Fibroblast of lung (primary cell): Measurements from ENCODE around the gene MED14. TPM values are rescaled to one million over a fixed set of nuclear protein-coding genes. Genes with fewer than 3 reads are reported as not detected.

Source experiments
- DNase-seq, 2 donors: peaks; one replicate each; pipeline versions ENCODE4 v3.0.0 to v3.0.0-alpha.2; 2010; ENCODE audit warnings: low read depth in 2 of 2
- H2AFZ ChIP-seq: 2 replicates; pipeline ENCODE4 v1.5.1; 2012; ENCODE audit warnings: low read length, control low read depth, inconsistent platforms
- H3K27ac ChIP-seq: 2 replicates; pipeline ENCODE4 v1.5.1; 2011; ENCODE audit warnings: low read length, control low read depth; ENCODE audit not compliant: insufficient read depth
- H3K27me3 ChIP-seq: 2 replicates; pipeline ENCODE4 v1.5.1; 2011; ENCODE audit warnings: mild to moderate bottlenecking, low read length; ENCODE audit not compliant: control insufficient read depth, insufficient read depth
- H3K36me3 ChIP-seq: 2 replicates; pipeline ENCODE4 v1.5.1; 2011; ENCODE audit warnings: low read length; ENCODE audit not compliant: control insufficient read depth, insufficient read depth
- H3K4me1 ChIP-seq: 2 replicates; pipeline ENCODE4 v1.5.1; 2011; ENCODE audit warnings: low read length; ENCODE audit not compliant: control insufficient read depth, insufficient read depth; ENCODE audit errors: extremely low read depth
- H3K4me2 ChIP-seq: 2 replicates; pipeline ENCODE4 v1.5.1; 2011; ENCODE audit warnings: low read length, control low read depth; ENCODE audit not compliant: insufficient read depth; ENCODE audit errors: extremely low read depth
- H3K4me3 ChIP-seq, 4 experiments: fragments of 200-600 bp in 1 of 4; sonication (generic) in 1 of 4; replicated peaks in 1 of 4; 2 replicates each; pipeline ENCODE4 v1.5.1; 2011 to 2016; ENCODE audit warnings: low read length in 4 of 4, low read depth in 3 of 4, mild to moderate bottlenecking in 3 of 4, control low read depth in 2 of 4, inconsistent platforms in 1 of 4, mixed read lengths in 1 of 4; ENCODE audit not compliant: insufficient read depth in 1 of 4; ENCODE audit errors: control extremely low read depth in 1 of 4
- H3K79me2 ChIP-seq: 2 replicates; pipeline ENCODE4 v1.5.1; 2012; ENCODE audit warnings: mild to moderate bottlenecking, low read length, inconsistent platforms; ENCODE audit not compliant: control insufficient read depth, insufficient read depth
- H3K9ac ChIP-seq: 2 replicates; pipeline ENCODE4 v1.5.1; 2011; ENCODE audit warnings: mild to moderate bottlenecking, low read length, control low read depth; ENCODE audit not compliant: insufficient read depth
- H3K9me3 ChIP-seq: 2 replicates; pipeline ENCODE4 v1.5.1; 2012; ENCODE audit warnings: low read depth, low read length; ENCODE audit not compliant: control insufficient read depth, insufficient read depth
- H4K20me1 ChIP-seq: 2 replicates; pipeline ENCODE4 v1.5.1; 2011; ENCODE audit warnings: low read length; ENCODE audit not compliant: control insufficient read depth, insufficient read depth; ENCODE audit errors: extremely low read depth
- CTCF ChIP-seq, 2 donors: IDR thresholded peaks in 1 of 2; conservative IDR thresholded peaks in 1 of 2; 1 replicate in 1 of 2; 2 replicates in 1 of 2; pipeline ENCODE4 v1.5.1; 2011 to 2012; ENCODE audit warnings: low read length in 2 of 2, control low read depth in 1 of 2, inconsistent platforms in 1 of 2, low read depth in 1 of 2, mild to moderate bottlenecking in 1 of 2
- EZH2 ChIP-seq: IDR thresholded peaks from 2 replicates; pipeline ENCODE4 v1.5.1; 2012; ENCODE audit warnings: low read length, control low read depth, mild to moderate bottlenecking; ENCODE audit errors: missing control alignments
- polyA plus RNA-seq, 2 donors: library from polyadenylated mRNA; depleted of rRNA in 1 of 2; stranded (reverse) in 1 of 2; unstranded in 1 of 2; fragments of >200 nt; gene quantifications; 2 replicates each; pipeline ENCODE4 v1.2.1, GENCODE V29; 2011 to 2012; ENCODE audit warnings: missing spikeins in 1 of 2
- total RNA-seq: library from RNA; depleted of rRNA; stranded (reverse); fragments of >200 nt; gene quantifications from 2 replicates; pipeline ENCODE4 v1.2.1, GENCODE V29; 2014

Gene MED14
- total and polyA plus RNA-seq, 2 donors (not counting 1 experiment from before 2014, with no cell fraction given) = 18.3 to 31.3 TPM

GRCh38 chrX:40705658-40706312 is 29.6 kb downstream of the MED14 start:
- TF ChIP-seq CTCF (conservative IDR thresholded peaks at IDR 0.05 in 1 of 2, IDR thresholded peaks at IDR 0.05 in 1 of 2; ENCODE audit: low read depth in 1 of 2, low read length in 2 of 2) = no peak
- no peak for TF ChIP-seq EZH2
- no peaks in the 10 kb centered on the region for H4K20me1 ChIP-seq
- no peak overlapping the region for H3K9ac ChIP-seq
- DNase-seq = no peak
- H3K4me2 ChIP-seq = no peak overlapping the region
- H3K4me3 ChIP-seq = no peak overlapping the region
- H3K36me3 ChIP-seq = no peaks in the 10 kb centered on the region
- H3K9me3 ChIP-seq = no peaks in the 10 kb centered on the region
- H3K27ac ChIP-seq = no peak overlapping the region
- no peak overlapping the region for H2AFZ ChIP-seq
- H3K4me1 ChIP-seq = no peaks in the 10 kb centered on the region
- no peaks in the 10 kb centered on the region for H3K79me2 ChIP-seq
- no peaks in the 10 kb centered on the region for H3K27me3 ChIP-seq

- Histone ChIP-seq H4K20me1 (no peaks in the 10 kb centered on the region), H2AFZ (no peak overlapping the region), H3K4me2 (no peak overlapping the region), H3K27ac (no peak overlapping the region), H3K4me1 (no peaks in the 10 kb centered on the region), H3K36me3 (no peaks in the 10 kb centered on the region), H3K9me3 (no peaks in the 10 kb centered on the region), H3K79me2 (no peaks in the 10 kb centered on the region), H3K4me3 (no peak overlapping the region), H3K27me3 (no peaks in the 10 kb centered on the region), H3K9ac (no peak overlapping the region)
- no peak for DNase-seq
- TF ChIP-seq EZH2 (no peak), CTCF (conservative IDR thresholded peaks at IDR 0.05 in 1 of 2, IDR thresholded peaks at IDR 0.05 in 1 of 2; ENCODE audit: low read depth in 1 of 2, low read length in 2 of 2) (no peak)
Measured at GRCh38 chrX:40700640-40701342, 34.6 kb downstream of the MED14 start.

DNA sequence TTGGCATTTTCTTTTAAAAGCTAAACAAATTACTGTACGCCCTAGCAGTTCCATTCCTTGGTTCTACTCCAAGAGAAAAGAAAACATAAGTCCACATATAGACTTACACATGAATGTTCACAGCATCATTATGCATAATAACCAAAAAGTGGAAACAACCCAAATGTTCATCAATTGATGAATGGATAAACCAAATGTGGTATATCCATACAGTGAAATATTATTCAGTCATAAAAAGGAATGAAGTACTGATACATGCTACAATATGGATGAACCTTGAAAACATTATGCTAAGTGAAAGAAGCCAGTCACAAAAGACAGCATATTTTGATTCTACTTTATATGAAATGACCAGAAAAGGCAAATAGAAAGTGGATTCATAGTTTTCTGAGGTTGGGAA is 36.5 kb downstream of the MED14 start:
- DNase-seq = no peak
- H3K27me3 ChIP-seq = no peaks in the 10 kb centered on the region
- no peaks in the 10 kb centered on the region for H4K20me1 ChIP-seq
- no peak overlapping the region for H3K4me3 ChIP-seq
- no peaks in the 10 kb centered on the region for H3K9me3 ChIP-seq
- H3K4me2 ChIP-seq = no peak overlapping the region
- no peak overlapping the region for H3K9ac ChIP-seq
- TF ChIP-seq EZH2 (no peak), CTCF (conservative IDR thresholded peaks at IDR 0.05 in 1 of 2, IDR thresholded peaks at IDR 0.05 in 1 of 2; ENCODE audit: low read depth in 1 of 2, low read length in 2 of 2) (no peak)
- H2AFZ ChIP-seq = no peak overlapping the region
- no peak overlapping the region for H3K27ac ChIP-seq
- H3K36me3 ChIP-seq = no peaks in the 10 kb centered on the region
- H3K4me1 ChIP-seq = no peaks in the 10 kb centered on the region
- no peaks in the 10 kb centered on the region for H3K79me2 ChIP-seq
